Stimulated activated CD4-positive, alpha-beta T cell treated with anti-CD3 and anti-CD28 coated beads, Interleukin-12 subunit alpha, Interleukin-12 subunit beta, amount 100 ng/mL, for 4 hours (primary cell): ENCODE measurements around the gene ETS1.

Experiments
- DNase-seq: peaks from one replicate; pipeline ENCODE4 v3.0.0-alpha.2; 2020

Gene ETS1

DNA sequence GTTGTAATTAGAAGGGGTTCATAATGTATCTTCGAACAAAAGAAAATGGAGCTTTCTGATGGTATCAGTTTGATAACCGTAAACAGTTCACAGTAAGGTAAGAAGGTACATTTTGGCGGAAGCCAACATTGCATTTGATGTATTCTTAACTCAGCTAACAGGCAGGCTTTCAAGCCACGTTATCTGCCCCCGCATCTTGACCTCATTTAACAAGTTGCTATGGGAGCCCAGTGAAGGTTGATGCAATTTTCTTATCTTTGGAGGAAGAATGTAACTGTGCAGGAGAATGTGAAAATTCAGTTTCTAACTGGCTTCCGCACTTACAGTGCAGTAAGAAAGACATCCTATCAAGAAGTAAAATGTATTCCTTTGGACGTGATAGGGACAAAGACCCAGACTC lies 110.6 kb downstream of the ETS1 start:
- no peak for DNase-seq

DNA sequence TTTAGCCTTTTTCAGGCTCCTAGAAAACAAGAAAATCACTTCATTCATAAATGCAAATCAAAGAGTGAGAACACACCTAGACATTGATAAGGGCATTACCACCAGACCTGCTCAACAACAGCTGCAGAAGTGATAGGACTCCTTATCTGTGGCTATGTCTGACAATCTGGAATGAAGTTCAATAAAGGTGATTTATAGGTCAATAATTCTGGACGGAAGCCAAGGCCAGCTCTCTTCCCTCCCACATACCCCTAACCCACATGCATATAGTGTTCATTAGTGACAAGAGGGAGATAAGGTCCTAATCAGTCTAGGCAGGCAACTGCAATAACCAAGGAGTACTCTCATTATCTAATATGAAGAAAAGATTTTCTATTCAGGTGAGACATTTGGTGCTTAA lies 111.3 kb downstream of the ETS1 start:
- no peak for DNase-seq

DNA sequence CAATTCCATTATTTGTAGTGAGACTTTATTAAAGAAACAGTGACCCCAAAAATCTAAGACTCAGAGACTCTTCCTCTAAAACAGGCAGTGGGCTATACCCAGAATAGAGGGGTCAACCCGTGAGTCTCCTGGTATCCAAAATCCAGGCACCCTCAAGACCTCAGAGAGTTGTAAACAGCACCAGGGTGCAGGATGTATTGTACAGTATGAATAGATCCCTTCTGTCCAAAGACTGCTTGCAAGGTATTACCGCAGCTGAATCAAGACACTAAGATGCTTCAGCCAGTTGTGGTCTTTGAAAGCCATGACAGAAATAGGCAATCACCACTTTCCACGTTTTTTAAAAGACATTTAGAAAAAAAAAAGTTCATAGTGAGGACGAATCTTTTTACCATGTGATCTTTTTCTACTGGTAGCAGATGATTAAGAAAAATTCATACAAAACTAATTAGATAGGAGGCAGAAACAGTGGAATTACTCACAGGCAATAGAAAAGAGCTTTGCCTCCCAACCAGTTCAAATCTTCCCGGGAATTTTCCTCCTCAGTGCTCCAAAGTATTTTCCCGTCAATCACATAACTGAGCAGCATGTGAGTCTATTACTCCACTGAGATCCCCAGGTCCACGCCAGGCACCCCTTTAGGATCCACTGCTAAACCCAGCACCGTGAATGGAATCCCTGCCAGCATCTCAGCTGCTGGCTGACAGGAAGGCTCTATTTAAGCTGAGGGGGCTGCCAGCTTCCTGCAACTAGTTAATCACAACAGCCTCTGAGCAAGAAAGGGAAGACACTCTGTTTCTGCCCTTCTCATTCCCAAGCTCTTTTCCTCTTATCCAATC lies 113.1 kb downstream of the ETS1 start:
- DNase-seq = no peak

GRCh38 chr11:128473636-128474035 lies 113.7 kb downstream of the ETS1 start:
- no peak for DNase-seq

DNA sequence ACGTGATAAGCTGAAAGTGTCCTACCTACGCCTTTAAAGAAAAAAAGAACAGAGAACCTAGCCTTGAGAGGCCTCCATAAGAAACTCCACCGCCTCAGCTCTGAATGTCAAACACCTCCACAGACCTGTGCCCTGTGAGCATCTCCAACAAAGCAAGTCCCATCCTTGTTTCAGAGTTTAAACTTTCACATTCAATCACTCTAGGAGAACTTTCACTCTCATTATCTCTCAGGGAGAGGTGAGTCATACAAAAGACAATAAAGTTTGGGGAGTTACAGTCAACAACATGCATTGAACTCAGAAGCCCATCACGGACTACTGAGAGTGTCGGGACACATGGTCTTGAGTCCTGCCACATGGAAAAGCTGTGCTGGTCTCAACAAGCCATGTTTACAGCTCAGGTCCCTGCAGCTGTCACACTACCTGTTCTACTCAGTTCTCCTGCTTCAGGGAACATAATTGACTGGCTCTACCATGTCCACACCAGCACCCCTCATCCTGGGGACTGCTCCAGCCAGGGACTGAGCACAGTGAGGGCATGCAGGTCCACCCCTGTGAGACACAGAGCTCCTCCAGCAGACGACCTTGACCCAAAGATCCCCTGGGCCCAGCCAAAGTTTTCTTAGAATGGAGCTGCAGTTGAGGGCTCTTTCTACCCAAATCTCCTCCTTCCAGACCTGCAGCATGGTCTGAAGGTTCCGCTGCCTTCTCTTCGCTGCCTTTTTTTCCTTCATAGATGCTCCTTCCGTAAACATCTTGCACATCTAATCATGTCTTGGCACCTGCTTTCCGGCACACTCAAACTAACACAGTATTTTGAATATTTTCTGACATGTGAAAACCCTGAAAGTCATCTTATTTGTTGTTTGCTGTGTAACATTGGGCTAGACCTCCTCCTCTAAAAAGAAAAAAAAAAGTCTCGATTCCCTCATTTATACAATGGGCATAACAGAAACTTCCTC lies 114.9 kb downstream of the ETS1 start:
- peak; percentile 57 for DNase-seq

DNA sequence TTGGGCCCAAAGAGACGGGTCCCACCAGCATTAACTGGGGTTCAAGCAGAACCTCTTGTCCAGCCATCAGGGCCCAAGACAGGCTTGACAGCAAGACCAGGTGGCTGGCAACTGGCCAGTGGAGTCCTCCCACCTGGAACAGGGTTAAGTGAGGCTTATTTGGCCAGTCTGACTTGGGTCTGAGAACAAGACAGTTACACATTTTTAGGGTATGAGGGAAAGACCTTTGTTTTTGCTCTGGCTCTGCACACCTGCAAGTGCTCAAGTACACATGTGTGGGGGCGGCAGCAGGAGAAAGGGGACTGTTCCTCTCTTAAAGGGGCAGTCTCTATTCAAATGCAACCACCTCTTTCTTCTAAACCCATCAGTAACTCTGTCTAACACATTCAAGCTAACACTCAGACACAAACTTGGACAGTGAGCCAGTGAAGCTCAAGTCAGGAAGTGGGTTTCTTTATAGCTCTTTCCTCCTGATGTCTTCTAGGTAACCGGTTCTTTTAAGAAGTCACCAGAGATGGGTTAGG lies 116.2 kb downstream of the ETS1 start:
- DNase-seq = no peak

DNA sequence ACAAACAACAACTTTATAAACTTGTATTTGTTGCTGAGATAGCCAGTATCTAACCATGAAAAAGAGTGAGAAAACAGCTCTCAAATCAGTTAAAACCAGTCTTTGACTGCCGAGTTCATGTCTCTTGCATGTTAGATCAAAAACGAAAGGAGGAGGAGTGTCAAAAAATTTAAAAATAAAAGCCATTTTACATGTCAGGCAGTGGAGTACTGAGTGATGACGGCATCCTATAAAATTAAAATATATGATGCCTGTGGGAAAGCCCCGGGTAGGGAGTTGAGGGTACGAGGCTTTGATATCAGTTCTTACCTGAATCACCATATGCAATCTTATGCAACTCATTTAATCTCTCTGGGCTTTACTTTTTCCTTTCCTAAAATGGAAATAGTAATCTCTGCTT lies 117.3 kb downstream of the ETS1 start:
- DNase-seq = no peak

GRCh38 chr11:128469220-128469619 lies 118.1 kb downstream of the ETS1 start:
- no peak for DNase-seq

DNA sequence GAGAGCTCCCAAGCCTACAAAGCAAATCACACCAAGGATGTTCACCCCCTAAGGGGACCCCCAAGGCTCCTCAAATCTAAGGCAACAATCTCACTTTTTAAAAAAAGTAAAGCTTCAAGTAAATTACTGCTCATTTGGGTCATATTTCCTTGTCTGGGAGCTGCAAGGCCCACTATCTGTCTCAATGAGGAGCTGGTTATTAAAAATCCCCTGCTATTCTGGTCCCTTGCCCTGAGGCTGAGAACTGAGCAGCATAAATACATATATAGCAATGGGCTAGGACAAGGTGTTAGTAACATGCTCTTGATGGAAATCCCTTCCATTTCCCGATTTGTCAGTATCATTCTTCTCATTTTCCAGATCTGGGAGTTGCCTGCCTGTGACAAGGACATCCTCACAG lies 119.2 kb downstream of the ETS1 start:
- DNase-seq = no peak

DNA sequence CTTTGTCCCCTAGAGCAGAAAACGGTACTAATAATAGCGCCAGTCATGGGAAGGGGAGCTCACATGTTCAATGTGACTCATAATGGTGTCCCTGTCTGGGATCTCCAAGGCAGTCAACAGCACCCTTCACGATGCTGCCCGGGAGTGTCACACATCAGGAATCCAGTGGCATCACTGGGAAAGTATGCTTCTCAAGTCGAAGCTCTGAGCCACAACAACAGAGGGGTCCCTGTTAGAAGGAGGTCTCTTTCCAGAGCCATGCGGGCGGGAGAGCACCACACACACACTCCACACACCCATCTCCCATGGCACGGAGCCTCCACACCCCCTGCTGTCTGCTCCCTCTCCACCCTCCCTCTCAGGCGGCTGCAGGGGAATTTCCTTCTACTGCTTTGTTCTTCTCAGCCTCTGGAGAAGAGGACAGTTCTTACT lies 119.7 kb downstream of the ETS1 start:
- no peak for DNase-seq

- DNase-seq = no peak
These were observed 120.3 kb downstream of the ETS1 start for GRCh38 chr11:128467041-128467440.

- no peak for DNase-seq
These were observed 121.2 kb downstream of the ETS1 start for GRCh38 chr11:128465946-128466705.

GRCh38 chr11:128465531-128465930 lies 121.8 kb downstream of the ETS1 start:
- DNase-seq = no peak

DNA sequence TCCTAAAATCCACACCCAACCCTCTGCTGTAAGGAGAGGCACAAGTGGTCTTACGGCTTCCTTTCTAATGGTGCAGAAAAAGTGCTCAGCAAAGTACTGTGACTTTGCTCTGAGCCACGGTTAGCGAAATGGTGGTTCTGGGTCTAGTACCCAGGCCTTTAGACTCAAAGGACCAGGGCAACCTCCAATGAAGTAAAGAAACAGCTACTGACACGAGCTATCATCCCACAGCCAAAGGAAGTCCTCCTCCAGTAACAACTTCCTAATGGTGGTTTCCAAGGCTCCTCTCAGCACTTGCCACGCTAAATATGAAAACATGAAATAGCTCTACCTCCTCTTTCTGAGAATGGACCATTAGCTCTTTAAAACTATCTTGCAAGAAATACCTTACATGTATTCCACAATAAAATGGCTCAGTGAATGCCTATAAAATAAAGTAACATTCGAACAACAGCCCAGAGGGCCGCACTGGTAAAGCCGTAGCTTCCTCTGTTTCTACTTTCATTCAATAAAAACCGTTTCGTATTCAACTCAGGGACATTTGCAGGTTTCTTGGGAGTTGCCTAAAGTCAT lies 122.4 kb downstream of the ETS1 start:
- DNase-seq = no peak

GRCh38 chr11:128463979-128464378 lies 123.4 kb downstream of the ETS1 start:
- DNase-seq = no peak

DNA sequence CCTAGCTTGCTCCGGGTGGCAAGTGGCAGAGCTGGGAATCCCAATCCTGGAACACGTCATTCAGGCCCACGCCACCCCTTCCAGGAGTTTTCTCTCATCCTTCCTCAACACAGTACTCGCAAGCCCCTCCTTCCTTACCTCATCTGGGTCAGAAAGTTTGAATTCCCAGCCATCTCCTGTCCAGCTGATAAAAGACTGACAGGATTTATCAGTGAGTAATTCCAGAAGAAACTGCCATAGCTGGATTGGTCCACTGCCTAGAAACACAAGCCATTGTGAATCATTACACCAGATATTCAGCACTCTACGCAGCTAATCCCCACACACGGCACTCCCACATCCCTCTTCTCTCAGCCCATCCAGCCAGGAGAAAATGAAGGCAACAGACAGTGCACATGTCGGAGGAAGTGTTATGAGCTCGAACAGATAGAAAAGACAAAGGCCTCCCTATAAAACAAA lies 124.0 kb downstream of the ETS1 start:
- DNase-seq = no peak

DNA sequence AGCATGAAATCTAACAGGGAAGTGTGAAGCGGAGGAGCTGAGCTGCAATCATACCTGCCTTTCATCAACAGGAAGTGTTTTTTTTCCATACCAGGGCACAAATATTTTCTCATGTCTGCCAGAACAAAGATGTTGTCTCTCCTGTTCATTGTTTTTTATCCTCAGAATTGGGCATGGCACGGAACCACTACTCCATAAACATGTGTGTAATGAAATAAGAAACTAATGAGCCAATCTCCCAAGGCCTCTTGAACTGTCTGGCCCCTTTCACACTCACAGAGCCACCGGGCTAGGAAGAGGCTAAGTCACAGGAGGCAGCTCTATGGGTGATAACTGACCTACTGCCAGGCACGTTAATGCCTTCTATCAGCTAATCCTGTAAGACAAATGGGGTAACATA lies 124.4 kb downstream of the ETS1 start:
- no peak for DNase-seq

- no peak for DNase-seq
These were observed 125.2 kb downstream of the ETS1 start for GRCh38 chr11:128462189-128462588.

GRCh38 chr11:128458321-128458720 lies 129.0 kb downstream of the ETS1 start:
- DNase-seq = no peak

GRCh38 chr11:128457874-128458273 lies 129.5 kb downstream of the ETS1 start:
- DNase-seq = no peak

- DNase-seq = no peak
These were observed 130.6 kb downstream of the ETS1 start for GRCh38 chr11:128456566-128457268.

GRCh38 chr11:128455766-128456165 lies 131.6 kb downstream of the ETS1 start:
- no peak for DNase-seq
